Neural progenitor cell (in vitro differentiated cells): ENCODE results near the gene AUH.

ENCODE experiments used
- CTCF ChIP-seq: fragments of 200-600 bp; sonication (generic); IDR thresholded peaks from 2 replicates; pipeline ENCODE4 v1.5.1; 2017; ENCODE audit warnings: antibody characterized with exemption, mild to moderate bottlenecking
- EZH2 ChIP-seq: fragments of 200-600 bp; sonication (generic); IDR thresholded peaks from 2 replicates; pipeline ENCODE4 v1.6.1; 2017; ENCODE audit warnings: antibody characterized with exemption, mild to moderate bottlenecking, moderate library complexity
- EZH2phosphoT487 ChIP-seq: fragments of 200-600 bp; sonication (generic); IDR thresholded peaks from 2 replicates; pipeline ENCODE4 v1.6.1; 2017; ENCODE audit warnings: antibody characterized with exemption

- TF ChIP-seq EZH2phosphoT487 = no peak
- TF ChIP-seq CTCF = no peak
- no peak for TF ChIP-seq EZH2
Measured at GRCh38 chr9:91364702-91365101, 3.0 kb upstream of the AUH start.
